ENCODE measurements around the gene SCN2A.

DNA sequence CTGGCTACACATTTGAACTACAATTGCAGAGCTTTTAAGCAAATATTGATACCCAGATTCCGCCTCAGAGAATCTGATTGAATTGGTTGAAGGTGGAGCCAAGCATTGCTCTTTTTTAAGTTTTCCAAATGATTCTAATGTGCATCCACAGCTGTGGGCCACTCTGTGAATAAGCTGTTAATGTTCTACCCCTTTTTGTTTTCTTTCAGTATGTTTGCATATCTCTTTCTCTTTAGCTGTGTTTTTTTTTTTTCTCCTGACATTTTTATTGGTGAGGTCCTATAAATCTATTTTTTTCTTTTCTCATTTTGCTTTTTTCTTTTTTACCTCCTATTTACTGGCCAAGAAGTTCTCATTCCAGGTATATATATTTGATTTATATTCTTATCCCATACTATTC lies 41.9 kb upstream of the SCN2A start:
- no peak for TF ChIP-seq MAFG (tag; conservative IDR thresholded peaks at IDR 0.05)
- no peak for TF ChIP-seq KLF16 (IDR thresholded peaks at IDR 0.05)
- TF ChIP-seq BDP1 (IDR thresholded peaks at IDR 0.05; ENCODE audit: insufficient read depth, insufficient read length) = no peak
- no peak for TF ChIP-seq SP1 (CRISPR knock-in tag; IDR thresholded peaks at IDR 0.05)
- TF ChIP-seq, protein P1, sequence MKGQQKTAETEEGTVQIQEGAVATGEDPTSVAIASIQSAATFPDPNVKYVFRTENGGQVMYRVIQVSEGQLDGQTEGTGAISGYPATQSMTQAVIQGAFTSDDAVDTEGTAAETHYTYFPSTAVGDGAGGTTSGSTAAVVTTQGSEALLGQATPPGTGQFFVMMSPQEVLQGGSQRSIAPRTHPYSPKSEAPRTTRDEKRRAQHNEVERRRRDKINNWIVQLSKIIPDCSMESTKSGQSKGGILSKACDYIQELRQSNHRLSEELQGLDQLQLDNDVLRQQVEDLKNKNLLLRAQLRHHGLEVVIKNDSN (CRISPR knock-in tag; IDR thresholded peaks at IDR 0.05) = no peak
- no peak for TF ChIP-seq ZNF174 (CRISPR knock-in tag; IDR thresholded peaks at IDR 0.05)
- TF ChIP-seq, protein P2, sequence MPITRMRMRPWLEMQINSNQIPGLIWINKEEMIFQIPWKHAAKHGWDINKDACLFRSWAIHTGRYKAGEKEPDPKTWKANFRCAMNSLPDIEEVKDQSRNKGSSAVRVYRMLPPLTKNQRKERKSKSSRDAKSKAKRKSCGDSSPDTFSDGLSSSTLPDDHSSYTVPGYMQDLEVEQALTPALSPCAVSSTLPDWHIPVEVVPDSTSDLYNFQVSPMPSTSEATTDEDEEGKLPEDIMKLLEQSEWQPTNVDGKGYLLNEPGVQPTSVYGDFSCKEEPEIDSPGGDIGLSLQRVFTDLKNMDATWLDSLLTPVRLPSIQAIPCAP (CRISPR knock-in tag; IDR thresholded peaks at IDR 0.05; ENCODE audit: borderline replicate concordance) = no peak
- TF ChIP-seq, protein P3, sequence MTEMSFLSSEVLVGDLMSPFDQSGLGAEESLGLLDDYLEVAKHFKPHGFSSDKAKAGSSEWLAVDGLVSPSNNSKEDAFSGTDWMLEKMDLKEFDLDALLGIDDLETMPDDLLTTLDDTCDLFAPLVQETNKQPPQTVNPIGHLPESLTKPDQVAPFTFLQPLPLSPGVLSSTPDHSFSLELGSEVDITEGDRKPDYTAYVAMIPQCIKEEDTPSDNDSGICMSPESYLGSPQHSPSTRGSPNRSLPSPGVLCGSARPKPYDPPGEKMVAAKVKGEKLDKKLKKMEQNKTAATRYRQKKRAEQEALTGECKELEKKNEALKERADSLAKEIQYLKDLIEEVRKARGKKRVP (CRISPR knock-in tag; IDR thresholded peaks at IDR 0.05) = no peak
- TF ChIP-seq, protein P4, sequence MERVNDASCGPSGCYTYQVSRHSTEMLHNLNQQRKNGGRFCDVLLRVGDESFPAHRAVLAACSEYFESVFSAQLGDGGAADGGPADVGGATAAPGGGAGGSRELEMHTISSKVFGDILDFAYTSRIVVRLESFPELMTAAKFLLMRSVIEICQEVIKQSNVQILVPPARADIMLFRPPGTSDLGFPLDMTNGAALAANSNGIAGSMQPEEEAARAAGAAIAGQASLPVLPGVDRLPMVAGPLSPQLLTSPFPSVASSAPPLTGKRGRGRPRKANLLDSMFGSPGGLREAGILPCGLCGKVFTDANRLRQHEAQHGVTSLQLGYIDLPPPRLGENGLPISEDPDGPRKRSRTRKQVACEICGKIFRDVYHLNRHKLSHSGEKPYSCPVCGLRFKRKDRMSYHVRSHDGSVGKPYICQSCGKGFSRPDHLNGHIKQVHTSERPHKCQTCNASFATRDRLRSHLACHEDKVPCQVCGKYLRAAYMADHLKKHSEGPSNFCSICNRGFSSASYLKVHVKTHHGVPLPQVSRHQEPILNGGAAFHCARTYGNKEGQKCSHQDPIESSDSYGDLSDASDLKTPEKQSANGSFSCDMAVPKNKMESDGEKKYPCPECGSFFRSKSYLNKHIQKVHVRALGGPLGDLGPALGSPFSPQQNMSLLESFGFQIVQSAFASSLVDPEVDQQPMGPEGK (CRISPR knock-in tag; IDR thresholded peaks at IDR 0.05; ENCODE audit: borderline replicate concordance) = no peak
- no peak for TF ChIP-seq MAFF (IDR thresholded peaks at IDR 0.05; ENCODE audit: low read length)
- TF ChIP-seq, protein P5, sequence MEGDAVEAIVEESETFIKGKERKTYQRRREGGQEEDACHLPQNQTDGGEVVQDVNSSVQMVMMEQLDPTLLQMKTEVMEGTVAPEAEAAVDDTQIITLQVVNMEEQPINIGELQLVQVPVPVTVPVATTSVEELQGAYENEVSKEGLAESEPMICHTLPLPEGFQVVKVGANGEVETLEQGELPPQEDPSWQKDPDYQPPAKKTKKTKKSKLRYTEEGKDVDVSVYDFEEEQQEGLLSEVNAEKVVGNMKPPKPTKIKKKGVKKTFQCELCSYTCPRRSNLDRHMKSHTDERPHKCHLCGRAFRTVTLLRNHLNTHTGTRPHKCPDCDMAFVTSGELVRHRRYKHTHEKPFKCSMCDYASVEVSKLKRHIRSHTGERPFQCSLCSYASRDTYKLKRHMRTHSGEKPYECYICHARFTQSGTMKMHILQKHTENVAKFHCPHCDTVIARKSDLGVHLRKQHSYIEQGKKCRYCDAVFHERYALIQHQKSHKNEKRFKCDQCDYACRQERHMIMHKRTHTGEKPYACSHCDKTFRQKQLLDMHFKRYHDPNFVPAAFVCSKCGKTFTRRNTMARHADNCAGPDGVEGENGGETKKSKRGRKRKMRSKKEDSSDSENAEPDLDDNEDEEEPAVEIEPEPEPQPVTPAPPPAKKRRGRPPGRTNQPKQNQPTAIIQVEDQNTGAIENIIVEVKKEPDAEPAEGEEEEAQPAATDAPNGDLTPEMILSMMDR (IDR thresholded peaks at IDR 0.05 in 2 of 3, conservative IDR thresholded peaks at IDR 0.05 in 1 of 3; ENCODE audit: insufficient read depth in 2 of 3, low read depth in 1 of 3, low read length in 3 of 3) = no peak
- no peak for TF ChIP-seq POLR2A (conservative IDR thresholded peaks at IDR 0.05)
